Measurements from ENCODE around the gene TTC7B. TPM values are rescaled to one million over a fixed set of nuclear protein-coding genes. Genes with fewer than 3 reads are reported as not detected.

The TTC7B gene
- total RNA-seq, 4 donors from 2014 or later, result 35.0 to 78.7 (median 36.8) TPM

DNA sequence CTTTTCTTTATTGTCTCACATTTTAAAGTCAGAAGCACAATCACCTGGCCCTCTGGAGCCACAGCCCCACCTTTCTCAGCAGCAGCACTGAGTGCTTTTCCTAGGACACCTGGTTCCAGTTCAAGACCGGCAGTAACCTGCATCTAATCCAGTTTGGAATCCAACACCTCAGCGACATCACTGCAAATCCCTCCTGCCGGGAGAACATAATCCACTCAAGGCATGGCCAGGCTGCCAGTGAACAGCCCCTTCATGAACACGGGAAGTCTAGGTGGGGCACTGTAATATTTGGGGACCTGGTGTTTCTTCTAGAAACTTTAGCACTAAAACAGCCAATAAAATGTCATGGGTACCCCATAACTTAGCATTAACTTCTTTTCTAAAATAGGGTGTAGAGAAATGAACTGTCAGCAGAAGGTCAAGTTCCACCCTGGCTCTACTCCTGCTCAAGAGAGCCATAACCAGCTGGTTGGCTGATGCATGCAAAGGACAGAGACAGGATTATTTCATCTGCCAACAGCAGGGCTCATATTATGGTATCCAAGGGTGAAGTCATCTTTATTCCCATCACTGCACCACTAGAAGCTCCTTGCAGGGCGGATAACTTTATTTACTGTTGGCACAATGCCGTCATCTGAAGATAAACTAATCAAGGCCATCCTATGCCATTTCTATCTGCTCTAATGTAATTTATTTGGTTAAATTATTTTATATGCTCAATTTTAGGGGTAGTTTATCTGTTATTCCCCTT lies 76.7 kb downstream of the TTC7B start:
- peaks cover 43 to 52% of the 10 kb centered on the region in 2 donors for H3K4me1 ChIP-seq
- no peaks in the 10 kb centered on the region for H3K36me3 ChIP-seq
- DNase-seq, result peak; percentile 71 to 88
- intact Hi-C loops (cut with DNase I; ENCODE audit: low total_unique reads) (loop anchor here (1.0 to 2.0 kb wide), 2 partner anchors 11 to 17 kb away; no protein-coding TSS in a partner anchor), in situ Hi-C loops (cut with MboI; ENCODE audit: low sequenced_read_pairs in 4 of 4) (no loop called here)
- no peaks in the 10 kb centered on the region for H3K9me3 ChIP-seq
- peak overlapping the region; percentile 84 to 97 (median 91) for H3K27ac ChIP-seq
- H3K27me3 ChIP-seq, result no peaks in the 10 kb centered on the region
- peak overlapping the region in 1 of 4 donors; percentile 32 for H3K4me3 ChIP-seq
- ATAC-seq, result peak; percentile 97
- TF ChIP-seq, protein P1, sequence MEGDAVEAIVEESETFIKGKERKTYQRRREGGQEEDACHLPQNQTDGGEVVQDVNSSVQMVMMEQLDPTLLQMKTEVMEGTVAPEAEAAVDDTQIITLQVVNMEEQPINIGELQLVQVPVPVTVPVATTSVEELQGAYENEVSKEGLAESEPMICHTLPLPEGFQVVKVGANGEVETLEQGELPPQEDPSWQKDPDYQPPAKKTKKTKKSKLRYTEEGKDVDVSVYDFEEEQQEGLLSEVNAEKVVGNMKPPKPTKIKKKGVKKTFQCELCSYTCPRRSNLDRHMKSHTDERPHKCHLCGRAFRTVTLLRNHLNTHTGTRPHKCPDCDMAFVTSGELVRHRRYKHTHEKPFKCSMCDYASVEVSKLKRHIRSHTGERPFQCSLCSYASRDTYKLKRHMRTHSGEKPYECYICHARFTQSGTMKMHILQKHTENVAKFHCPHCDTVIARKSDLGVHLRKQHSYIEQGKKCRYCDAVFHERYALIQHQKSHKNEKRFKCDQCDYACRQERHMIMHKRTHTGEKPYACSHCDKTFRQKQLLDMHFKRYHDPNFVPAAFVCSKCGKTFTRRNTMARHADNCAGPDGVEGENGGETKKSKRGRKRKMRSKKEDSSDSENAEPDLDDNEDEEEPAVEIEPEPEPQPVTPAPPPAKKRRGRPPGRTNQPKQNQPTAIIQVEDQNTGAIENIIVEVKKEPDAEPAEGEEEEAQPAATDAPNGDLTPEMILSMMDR (IDR thresholded peaks at IDR 0.05 in 4 of 5, conservative IDR thresholded peaks at IDR 0.05 in 1 of 5), result no peak
- TF ChIP-seq POLR2A (IDR thresholded peaks at IDR 0.05), result peak in 1 of 2 donors; percentile 51

DNA sequence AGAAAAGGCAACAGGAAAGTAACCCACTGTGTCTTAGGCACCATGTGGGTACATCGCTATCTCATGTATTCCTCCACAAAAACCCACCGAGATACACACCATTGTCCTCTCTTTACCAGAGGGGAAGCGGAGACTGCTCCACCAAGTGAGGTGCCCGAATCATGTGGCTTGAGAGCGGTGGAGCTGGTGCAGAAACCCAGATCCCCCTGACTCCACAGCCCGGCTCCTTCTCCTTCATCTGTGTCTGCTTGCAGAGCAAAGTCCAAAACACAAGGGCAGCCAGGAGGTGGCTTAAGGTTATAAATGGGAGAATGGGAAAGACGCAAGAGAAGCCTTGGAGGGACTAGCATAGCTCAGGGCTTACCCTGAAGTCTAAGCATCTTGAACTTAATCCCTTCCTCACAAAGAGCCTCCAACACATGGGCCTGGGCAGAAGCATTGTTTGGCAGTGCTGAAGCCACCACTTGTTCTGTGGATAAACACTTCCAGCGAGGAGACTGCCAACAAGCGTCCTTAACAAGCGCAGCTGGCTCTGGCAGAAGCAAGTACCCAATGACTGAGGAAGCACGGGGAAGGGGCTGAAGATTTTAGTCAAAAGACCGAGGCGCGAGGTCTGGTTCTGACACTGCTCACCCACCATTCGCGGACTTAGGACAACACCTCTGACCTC lies 83.0 kb downstream of the TTC7B start:
- Histone ChIP-seq H3K27me3 (no peaks in the 10 kb centered on the region), H3K27ac (peak overlapping the region; percentile 60 to 85 (median 74)), H3K4me1 (peaks cover 5 to 14% of the 10 kb centered on the region in 2 donors), H3K9me3 (no peaks in the 10 kb centered on the region), H3K36me3 (no peaks in the 10 kb centered on the region), H3K4me3 (no peak overlapping the region)
- DNase-seq (peak; percentile 79 to 82), ATAC-seq (peak; percentile 93 to 98)
- in situ Hi-C loops (cut with MboI; ENCODE audit: low sequenced_read_pairs in 4 of 4), result no loop called here
- intact Hi-C loops (cut with DNase I; ENCODE audit: low total_unique reads), result no loop called here
- TF ChIP-seq, protein P1 (IDR thresholded peaks at IDR 0.05 in 4 of 5, conservative IDR thresholded peaks at IDR 0.05 in 1 of 5), result no peak
- TF ChIP-seq POLR2A (IDR thresholded peaks at IDR 0.05), result no peak

- Histone ChIP-seq H3K4me3 (no peak overlapping the region), H3K27ac (peak overlapping the region; percentile 60 to 85 (median 74))
- intact Hi-C loops (cut with DNase I; ENCODE audit: low total_unique reads), result no loop called here
These were observed 83.5 kb downstream of the TTC7B start for GRCh38 chr14:90732718-90733117.

GRCh38 chr14:90732139-90732538 lies 84.1 kb downstream of the TTC7B start:
- Histone ChIP-seq H3K27me3 (no peaks in the 10 kb centered on the region), H3K27ac (peak overlapping the region in 3 of 4 donors; percentile 53 to 85 (median 71)), H3K4me3 (no peak overlapping the region), H3K4me1 (peaks cover 3 to 13% of the 10 kb centered on the region in 2 donors), H3K36me3 (no peaks in the 10 kb centered on the region), H3K9me3 (no peaks in the 10 kb centered on the region)
- in situ Hi-C loops (cut with MboI; ENCODE audit: low sequenced_read_pairs in 4 of 4), result no loop called here
- ATAC-seq, result no peak
- no peak for DNase-seq
- TF ChIP-seq, protein P1 (IDR thresholded peaks at IDR 0.05 in 4 of 5, conservative IDR thresholded peaks at IDR 0.05 in 1 of 5), result no peak
- TF ChIP-seq POLR2A (IDR thresholded peaks at IDR 0.05), result no peak
- intact Hi-C loops (cut with DNase I; ENCODE audit: low total_unique reads), result no loop called here

More at GRCh38 chr14:90732718-90733117, 83.5 kb downstream of the TTC7B start:
- H3K27me3 ChIP-seq, result no peaks in the 10 kb centered on the region
- no peaks in the 10 kb centered on the region for H3K36me3 ChIP-seq
- H3K9me3 ChIP-seq, result no peaks in the 10 kb centered on the region
- H3K4me1 ChIP-seq, result peaks cover 3 to 12% of the 10 kb centered on the region in 2 donors
- DNase-seq (no peak), ATAC-seq (no peak)
- TF ChIP-seq POLR2A (IDR thresholded peaks at IDR 0.05), result no peak
- TF ChIP-seq, protein P1 (IDR thresholded peaks at IDR 0.05 in 4 of 5, conservative IDR thresholded peaks at IDR 0.05 in 1 of 5), result no peak
- in situ Hi-C loops (cut with MboI; ENCODE audit: low sequenced_read_pairs in 4 of 4), result no loop called here

All from gastrocnemius medialis (tissue), 4 donors.